ENCODE results near the gene DYNLL1. TPM values are rescaled to one million over a fixed set of nuclear protein-coding genes. Genes with fewer than 3 reads are reported as not detected.

Gene DYNLL1
- total RNA-seq, 1 experiment from 2014 or later: 340 TPM

- CTCF ChIA-PET: interaction anchor here (0.5 to 1.2 kb wide), 5 partner anchors 21 to 351 kb away, joined by 3 to 5 read pairs (median 4); partner anchors contain the start of genes DYNLL1 and RPLP0
- DNase-seq: peak in 1 of 2 experiments; percentile 65
- Histone ChIP-seq H3K4me3 (peak overlapping the region; percentile 18; the same call in 1 of the 2 replicates), H3K27ac (peak overlapping the region; percentile 84), H3K79me2 (ENCODE audit: low read depth) (peaks cover 46% of the 10 kb centered on the region), H3K27me3 (ENCODE audit: insufficient read depth, low read depth) (no peaks in the 10 kb centered on the region), H3F3A (ENCODE audit: insufficient read depth, low read depth) (peaks cover 30% of the 10 kb centered on the region), H3K4me1 (replicated peaks; ENCODE audit: insufficient read depth) (peaks cover 54% of the 10 kb centered on the region), H3K4me2 (peak overlapping the region; percentile 65), H4K20me1 (ENCODE audit: insufficient read depth) (no peaks in the 10 kb centered on the region), H3K36me3 (ENCODE audit: low read depth) (no peaks in the 10 kb centered on the region), H3K9me3 (ENCODE audit: insufficient read depth, low read depth) (no peaks in the 10 kb centered on the region), H3K9me2 (ENCODE audit: insufficient read depth) (no peaks in the 10 kb centered on the region), H2AFZ (no peak overlapping the region)
- intact Hi-C loops (cut with micrococcal nuclease; ENCODE audit: unreplicated experiment): loop anchor here (1.0 to 2.0 kb wide), 2 partner anchors 21 to 60 kb away; partner anchors contain the start of gene RNF10
- POLR2A ChIA-PET (ENCODE audit: unreplicated experiment): interaction anchor here (0.5 to 1.2 kb wide), 9 partner anchors 15 to 605 kb away, joined by 3 to 26 read pairs (median 5); partner anchors contain the start of genes DYNLL1 and POP5
- BruUV-seq (replicated peaks): no TSS peak
- TF ChIP-seq, protein P1, sequence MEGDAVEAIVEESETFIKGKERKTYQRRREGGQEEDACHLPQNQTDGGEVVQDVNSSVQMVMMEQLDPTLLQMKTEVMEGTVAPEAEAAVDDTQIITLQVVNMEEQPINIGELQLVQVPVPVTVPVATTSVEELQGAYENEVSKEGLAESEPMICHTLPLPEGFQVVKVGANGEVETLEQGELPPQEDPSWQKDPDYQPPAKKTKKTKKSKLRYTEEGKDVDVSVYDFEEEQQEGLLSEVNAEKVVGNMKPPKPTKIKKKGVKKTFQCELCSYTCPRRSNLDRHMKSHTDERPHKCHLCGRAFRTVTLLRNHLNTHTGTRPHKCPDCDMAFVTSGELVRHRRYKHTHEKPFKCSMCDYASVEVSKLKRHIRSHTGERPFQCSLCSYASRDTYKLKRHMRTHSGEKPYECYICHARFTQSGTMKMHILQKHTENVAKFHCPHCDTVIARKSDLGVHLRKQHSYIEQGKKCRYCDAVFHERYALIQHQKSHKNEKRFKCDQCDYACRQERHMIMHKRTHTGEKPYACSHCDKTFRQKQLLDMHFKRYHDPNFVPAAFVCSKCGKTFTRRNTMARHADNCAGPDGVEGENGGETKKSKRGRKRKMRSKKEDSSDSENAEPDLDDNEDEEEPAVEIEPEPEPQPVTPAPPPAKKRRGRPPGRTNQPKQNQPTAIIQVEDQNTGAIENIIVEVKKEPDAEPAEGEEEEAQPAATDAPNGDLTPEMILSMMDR (conservative IDR thresholded peaks at IDR 0.05): no peak
- no peak for TF ChIP-seq EZH2 (IDR thresholded peaks at IDR 0.05; ENCODE audit: low read depth)
These were observed 21.9 kb upstream of the DYNLL1 start for GRCh38 chr12:120473807-120474615.

DNA sequence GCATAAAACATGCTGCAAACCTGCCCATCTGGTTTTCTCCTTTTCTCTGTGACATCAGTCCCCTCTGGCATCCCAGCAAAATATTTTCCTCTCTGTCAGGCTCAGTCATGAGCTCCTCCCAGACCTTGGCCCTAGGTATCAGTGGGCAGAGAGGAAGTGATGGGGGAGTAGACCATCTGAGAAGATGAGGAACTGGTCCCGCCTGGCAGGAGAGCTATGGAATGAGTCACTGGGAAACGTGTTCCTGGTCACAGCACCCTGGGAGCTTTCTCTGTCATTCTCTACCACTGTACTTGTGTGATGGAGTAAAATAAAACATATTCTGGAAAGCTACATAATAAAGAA lies 21.3 kb upstream of the DYNLL1 start:
- no peaks in the 10 kb centered on the region for H3K36me3 ChIP-seq (ENCODE audit: low read depth)
- DNase-seq: peak; percentile 87 to 98
- peaks cover 43% of the 10 kb centered on the region for H3K79me2 ChIP-seq (ENCODE audit: low read depth)
- peaks cover 32% of the 10 kb centered on the region for H3F3A ChIP-seq (ENCODE audit: insufficient read depth, low read depth)
- peak overlapping the region; percentile 84 for H3K27ac ChIP-seq
- H3K4me2 ChIP-seq: peak overlapping the region; percentile 65
- H3K27me3 ChIP-seq (ENCODE audit: insufficient read depth, low read depth): no peaks in the 10 kb centered on the region
- no peaks in the 10 kb centered on the region for H3K9me2 ChIP-seq (ENCODE audit: insufficient read depth)
- ChIA-PET POLR2A (ENCODE audit: unreplicated experiment) (interaction anchor here (0.5 to 1.2 kb wide), 8 partner anchors 14 to 143 kb away, joined by 3 to 26 read pairs (median 5); partner anchors contain the start of genes DYNLL1 and POP5), CTCF (interaction anchor here (0.5 to 1.2 kb wide), 4 partner anchors 21 to 350 kb away, joined by 3 to 5 read pairs (median 4); partner anchors contain the start of genes DYNLL1 and RPLP0)
- H4K20me1 ChIP-seq (ENCODE audit: insufficient read depth): no peaks in the 10 kb centered on the region
- no TSS peak for BruUV-seq (replicated peaks)
- H3K9me3 ChIP-seq (ENCODE audit: insufficient read depth, low read depth): no peaks in the 10 kb centered on the region
- no peak for TF ChIP-seq EZH2 (IDR thresholded peaks at IDR 0.05; ENCODE audit: low read depth)
- TF ChIP-seq, protein P1 (conservative IDR thresholded peaks at IDR 0.05): no peak
- intact Hi-C loops (cut with micrococcal nuclease; ENCODE audit: unreplicated experiment): loop anchor here (1.0 to 2.0 kb wide), 2 partner anchors 20 to 60 kb away; partner anchors contain the start of gene RNF10
- H3K4me3 ChIP-seq: no peak overlapping the region; the same call in 1 of the 2 replicates
- H2AFZ ChIP-seq: no peak overlapping the region
- H3K4me1 ChIP-seq (replicated peaks; ENCODE audit: insufficient read depth): peaks cover 56% of the 10 kb centered on the region

DNA sequence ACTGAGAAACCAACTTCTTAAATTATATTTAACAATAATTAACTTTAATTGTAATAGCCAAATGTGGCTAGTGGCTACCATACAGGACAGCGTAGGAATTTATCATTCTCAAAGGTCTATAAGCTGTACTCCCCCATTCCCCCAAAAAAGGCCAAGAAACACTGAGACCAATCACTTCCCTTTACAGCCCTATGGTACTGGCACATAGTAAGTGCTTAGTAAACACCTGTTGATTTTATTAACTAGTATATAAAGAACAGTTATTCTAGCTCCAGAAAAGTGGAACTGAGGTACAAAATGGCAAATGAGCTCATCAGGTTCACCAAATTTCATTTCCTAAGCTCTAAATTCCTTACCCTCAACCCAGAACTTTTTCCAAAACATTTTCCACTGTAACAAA lies 20.3 kb upstream of the DYNLL1 start:
- no TSS peak for BruUV-seq (replicated peaks)
- Histone ChIP-seq H3K4me1 (replicated peaks; ENCODE audit: insufficient read depth) (peaks cover 53% of the 10 kb centered on the region), H3K36me3 (ENCODE audit: low read depth) (no peaks in the 10 kb centered on the region), H4K20me1 (ENCODE audit: insufficient read depth) (no peaks in the 10 kb centered on the region), H3K4me2 (no peak overlapping the region), H3K79me2 (ENCODE audit: low read depth) (peaks cover 32% of the 10 kb centered on the region), H3F3A (ENCODE audit: insufficient read depth, low read depth) (peaks cover 36% of the 10 kb centered on the region), H3K9me2 (ENCODE audit: insufficient read depth) (no peaks in the 10 kb centered on the region), H3K4me3 (no peak overlapping the region), H3K27me3 (ENCODE audit: insufficient read depth, low read depth) (no peaks in the 10 kb centered on the region), H3K9me3 (ENCODE audit: insufficient read depth, low read depth) (no peaks in the 10 kb centered on the region), H3K27ac (peak overlapping the region; percentile 61), H2AFZ (no peak overlapping the region)
- DNase-seq: no peak
- no peak for TF ChIP-seq EZH2 (IDR thresholded peaks at IDR 0.05; ENCODE audit: low read depth)
- TF ChIP-seq, protein P1 (conservative IDR thresholded peaks at IDR 0.05): no peak
- CTCF ChIA-PET: interaction anchor here (0.6 to 1.0 kb wide), 2 partner anchors 16 to 107 kb away, joined by 3 to 5 read pairs; no protein-coding TSS in a partner anchor
- intact Hi-C loops (cut with micrococcal nuclease; ENCODE audit: unreplicated experiment): loop anchor here (2.0 kb wide), 1 partner anchor 19 kb away; no protein-coding TSS in a partner anchor
- POLR2A ChIA-PET (ENCODE audit: unreplicated experiment): no interaction called here

Measured in PC-9 (cell line).